Peyer's patch (tissue), 4 donors: ENCODE data around the gene PRPSAP1.

Experiments
- POLR2A ChIP-seq, 2 donors: fragments of 450-650 bp; IDR thresholded peaks; one replicate each; pipeline ENCODE4 v1.5.1; 2017; ENCODE audit warnings: antibody characterized with exemption in 2 of 2, mild to moderate bottlenecking in 2 of 2, moderate library complexity in 2 of 2
- TF ChIP-seq, protein P1 (sequence below), 6 experiments: fragments of 450-650 bp in 4 of 6; fragments of 200-600 bp in 2 of 6; sonication (generic) in 1 of 6; IDR thresholded peaks; one replicate each; pipeline ENCODE4 v1.5.1; 2017 to 2019; ENCODE audit warnings: antibody characterized with exemption in 6 of 6, mild to moderate bottlenecking in 3 of 6, moderate library complexity in 1 of 6

- TF ChIP-seq, protein P1, sequence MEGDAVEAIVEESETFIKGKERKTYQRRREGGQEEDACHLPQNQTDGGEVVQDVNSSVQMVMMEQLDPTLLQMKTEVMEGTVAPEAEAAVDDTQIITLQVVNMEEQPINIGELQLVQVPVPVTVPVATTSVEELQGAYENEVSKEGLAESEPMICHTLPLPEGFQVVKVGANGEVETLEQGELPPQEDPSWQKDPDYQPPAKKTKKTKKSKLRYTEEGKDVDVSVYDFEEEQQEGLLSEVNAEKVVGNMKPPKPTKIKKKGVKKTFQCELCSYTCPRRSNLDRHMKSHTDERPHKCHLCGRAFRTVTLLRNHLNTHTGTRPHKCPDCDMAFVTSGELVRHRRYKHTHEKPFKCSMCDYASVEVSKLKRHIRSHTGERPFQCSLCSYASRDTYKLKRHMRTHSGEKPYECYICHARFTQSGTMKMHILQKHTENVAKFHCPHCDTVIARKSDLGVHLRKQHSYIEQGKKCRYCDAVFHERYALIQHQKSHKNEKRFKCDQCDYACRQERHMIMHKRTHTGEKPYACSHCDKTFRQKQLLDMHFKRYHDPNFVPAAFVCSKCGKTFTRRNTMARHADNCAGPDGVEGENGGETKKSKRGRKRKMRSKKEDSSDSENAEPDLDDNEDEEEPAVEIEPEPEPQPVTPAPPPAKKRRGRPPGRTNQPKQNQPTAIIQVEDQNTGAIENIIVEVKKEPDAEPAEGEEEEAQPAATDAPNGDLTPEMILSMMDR (IDR thresholded peaks at IDR 0.05) = no peak
- TF ChIP-seq POLR2A (IDR thresholded peaks at IDR 0.05) = no peak
These were observed 15.7 kb upstream of the PRPSAP1 start for GRCh38 chr17:76369379-76369778.
